Glomerular visceral epithelial cell (primary cell): ENCODE data around the gene OLFM1.
"Not testable (repeated sequence)": the region's sequence is repeated elsewhere in the genome, so short reads cannot be mapped to it uniquely, and the experiment has no call there.

Experiments used
- DNase-seq: peaks from one replicate; pipeline ENCODE4 v3.0.0-alpha.2; 2016; ENCODE audit errors: extremely low spot score

Gene OLFM1

GRCh38 chr9:135060461-135061116 is 26.9 kb upstream of the OLFM1 start:
- DNase-seq = no peak

- no peak for DNase-seq
Measured at GRCh38 chr9:135061441-135061840, 26.0 kb upstream of the OLFM1 start.

GRCh38 chr9:135062254-135062653 is 25.2 kb upstream of the OLFM1 start:
- DNase-seq = no peak

GRCh38 chr9:135063466-135063865 is 24.0 kb upstream of the OLFM1 start:
- not testable (repeated sequence) for DNase-seq

- DNase-seq = not testable (repeated sequence)
Measured at GRCh38 chr9:135063888-135064287, 23.6 kb upstream of the OLFM1 start.

GRCh38 chr9:135065151-135065550 is 22.3 kb upstream of the OLFM1 start:
- DNase-seq = no peak

GRCh38 chr9:135065804-135066203 is 21.7 kb upstream of the OLFM1 start:
- no peak for DNase-seq

- no peak for DNase-seq
Measured at GRCh38 chr9:135066291-135066690, 21.2 kb upstream of the OLFM1 start.

- no peak for DNase-seq
Measured at GRCh38 chr9:135067096-135067710, 20.3 kb upstream of the OLFM1 start.

- DNase-seq = no peak
Measured at GRCh38 chr9:135068776-135069415, 18.6 kb upstream of the OLFM1 start.

GRCh38 chr9:135069558-135070197 is 17.8 kb upstream of the OLFM1 start:
- DNase-seq = no peak

- no peak for DNase-seq
Measured at GRCh38 chr9:135070198-135070951, 17.1 kb upstream of the OLFM1 start.

GRCh38 chr9:135070964-135071735 is 16.3 kb upstream of the OLFM1 start:
- DNase-seq = no peak

GRCh38 chr9:135073081-135073740 is 14.3 kb upstream of the OLFM1 start:
- no peak for DNase-seq

- DNase-seq = no peak
Measured at GRCh38 chr9:135073741-135074305, 13.6 kb upstream of the OLFM1 start.

- no peak for DNase-seq
Measured at GRCh38 chr9:135074354-135075233, 12.9 kb upstream of the OLFM1 start.

GRCh38 chr9:135075234-135076142 is 12.0 kb upstream of the OLFM1 start:
- DNase-seq = no peak
